HFFc6 (cell line): ENCODE data around the gene EFCC1. TPM values are rescaled to one million over a fixed set of nuclear protein-coding genes. Genes with fewer than 3 reads are reported as not detected.

ENCODE experiments used
- DNase-seq: peaks from one replicate; pipeline ENCODE4 v3.0.0-alpha.2; 2018
- H3K27ac Mint-ChIP-seq: 2 replicates; pipeline ENCODE4 v1.8.0; 2020; ENCODE audit warnings: mild to moderate bottlenecking, mixed read lengths
- H3K27me3 Mint-ChIP-seq: 2 replicates; pipeline ENCODE4 v1.8.0; 2021; ENCODE audit warnings: mild to moderate bottlenecking, moderate library complexity, mixed read lengths; ENCODE audit not compliant: insufficient read depth
- H3K36me3 Mint-ChIP-seq: 2 replicates; pipeline ENCODE4 v1.8.0; 2021; ENCODE audit warnings: low read depth, mixed read lengths
- H3K4me1 Mint-ChIP-seq: 2 replicates; pipeline ENCODE4 v1.8.0; 2020; ENCODE audit warnings: low read depth, mixed read lengths
- H3K4me3 Mint-ChIP-seq: 2 replicates; pipeline ENCODE4 v1.8.0; 2020; ENCODE audit warnings: mild to moderate bottlenecking, moderate library complexity, mixed read lengths
- H3K9me3 Mint-ChIP-seq: 2 replicates; pipeline ENCODE4 v1.8.0; 2020; ENCODE audit warnings: mild to moderate bottlenecking, mixed read lengths
- CTCF ChIP-seq: fragments of 200-600 bp; sonication (generic); IDR thresholded peaks from 2 replicates; pipeline ENCODE4 v1.5.0; 2021; ENCODE audit warnings: antibody characterized with exemption, mild to moderate bottlenecking
- total RNA-seq, 6 experiments: library from RNA; stranded (reverse); fragmentation: NEBNext Ultra II Directional; extraction: Animal tissue kit (Norgen Biotek cat#: 25700); gene quantifications; 2 replicates in 1 of 6; 3 replicates in 5 of 6; pipeline ENCODE4 v1.2.3, GENCODE V29; 2021

EFCC1 gene
- total RNA-seq, 6 experiments from 2014 or later, result not detected

GRCh38 chr3:129016720-129017483 is 15.8 kb downstream of the EFCC1 start:
- H3K9me3 Mint-ChIP-seq, result no peaks in the 10 kb centered on the region

GRCh38 chr3:129017484-129017899 is 16.4 kb downstream of the EFCC1 start:
- no peak overlapping the region for H3K27ac Mint-ChIP-seq
- no peaks in the 10 kb centered on the region for H3K9me3 Mint-ChIP-seq
- H3K36me3 Mint-ChIP-seq, result no peaks in the 10 kb centered on the region
- no peak overlapping the region for H3K4me3 Mint-ChIP-seq
- peaks cover 13% of the 10 kb centered on the region; the same call in 1 of the 2 replicates for H3K4me1 Mint-ChIP-seq
- peaks cover 46% of the 10 kb centered on the region for H3K27me3 Mint-ChIP-seq
- no peak for TF ChIP-seq CTCF
- DNase-seq, result no peak

More at GRCh38 chr3:129016720-129017483, 15.8 kb downstream of the EFCC1 start:
- Mint-ChIP-seq H3K36me3 (no peaks in the 10 kb centered on the region), H3K27me3 (peaks cover 41% of the 10 kb centered on the region), H3K4me3 (no peak overlapping the region), H3K4me1 (peaks cover 13% of the 10 kb centered on the region; the same call in 1 of the 2 replicates), H3K27ac (no peak overlapping the region)
- no peak for TF ChIP-seq CTCF
- DNase-seq, result no peak

- H3K4me1 Mint-ChIP-seq, result peaks cover 13% of the 10 kb centered on the region; the same call in 1 of the 2 replicates
- no peak overlapping the region for H3K27ac Mint-ChIP-seq
- no peaks in the 10 kb centered on the region for H3K36me3 Mint-ChIP-seq
- no peak overlapping the region for H3K4me3 Mint-ChIP-seq
- no peaks in the 10 kb centered on the region for H3K9me3 Mint-ChIP-seq
- no peak for TF ChIP-seq CTCF
- H3K27me3 Mint-ChIP-seq, result peaks cover 48% of the 10 kb centered on the region
- DNase-seq, result no peak
Observed at GRCh38 chr3:129018271-129018670, 17.2 kb downstream of the EFCC1 start.

DNA sequence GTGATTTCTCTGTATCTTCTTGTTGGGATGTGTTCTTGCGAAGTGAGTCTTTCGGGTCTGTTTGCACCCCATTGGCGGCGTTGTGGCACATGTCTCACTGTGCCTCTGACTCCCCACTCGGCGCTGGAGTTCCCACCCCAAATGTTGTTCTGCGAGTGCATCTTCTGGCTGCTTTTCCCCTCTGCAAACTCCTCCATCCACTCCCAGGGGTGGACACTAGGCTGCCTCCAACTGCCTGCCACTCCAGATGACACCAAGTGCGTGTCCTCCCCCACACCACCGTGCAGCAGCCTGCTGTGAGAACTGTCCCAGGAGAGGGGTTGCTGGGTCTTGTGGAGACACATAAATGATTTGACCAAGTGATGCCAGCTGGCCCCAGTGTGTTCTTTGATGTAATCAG is 17.6 kb downstream of the EFCC1 start:
- Mint-ChIP-seq H3K9me3 (no peaks in the 10 kb centered on the region), H3K36me3 (no peaks in the 10 kb centered on the region), H3K27me3 (peaks cover 53% of the 10 kb centered on the region), H3K27ac (no peak overlapping the region), H3K4me3 (no peak overlapping the region), H3K4me1 (peaks cover 13% of the 10 kb centered on the region; the same call in 1 of the 2 replicates)
- DNase-seq, result no peak
- no peak for TF ChIP-seq CTCF

DNA sequence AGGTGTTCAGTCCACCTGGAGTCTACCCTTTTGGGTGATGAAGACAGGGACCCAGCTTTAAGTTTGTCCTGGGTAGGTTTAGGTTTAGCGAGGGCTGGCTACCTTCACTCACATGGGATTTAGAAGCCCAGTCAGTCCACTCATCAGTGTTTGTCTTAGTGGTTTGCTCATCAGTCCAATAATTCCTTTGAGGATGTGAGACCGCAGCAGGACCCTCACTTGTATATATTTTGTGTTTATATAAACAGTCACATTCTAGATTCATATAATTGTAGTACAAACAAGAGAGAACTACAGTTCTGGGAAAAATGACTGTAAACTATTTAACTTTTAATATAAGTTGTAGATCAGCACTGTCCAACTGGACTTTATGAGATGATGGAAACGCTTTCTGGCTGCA is 18.2 kb downstream of the EFCC1 start:
- no peak for DNase-seq
- Mint-ChIP-seq H3K27me3 (peaks cover 57% of the 10 kb centered on the region), H3K27ac (no peak overlapping the region), H3K4me3 (no peak overlapping the region), H3K9me3 (no peaks in the 10 kb centered on the region), H3K36me3 (no peaks in the 10 kb centered on the region), H3K4me1 (peaks cover 13% of the 10 kb centered on the region; the same call in 1 of the 2 replicates)
- TF ChIP-seq CTCF, result no peak
